CD4-positive, alpha-beta T cell (primary cell): ENCODE measurements around the gene ELAVL1. TPM values are rescaled to one million over a fixed set of nuclear protein-coding genes. Genes with fewer than 3 reads are reported as not detected.

Experiments
- ATAC-seq: fragments of 200-7000 bp; cut with Tn5 transposase; one replicate; pipeline ENCODE4 v1.10.0; 2022; ENCODE audit warnings: mild to moderate bottlenecking; ENCODE audit not compliant: poor library complexity
- CTCF ChIA-PET: fragments of 350-600 bp; sonication (Branson Sonifier 250); formaldehyde crosslinking; loops from one replicate; lab custom pipeline; 2021; ENCODE audit warnings: antibody characterized with exemption, inconsistent platforms; lab: Charles Lee
- POLR2A ChIA-PET: fragments of 350-600 bp; sonication (Branson Sonifier 250); formaldehyde crosslinking; loops from one replicate; lab custom pipeline; 2021; ENCODE audit warnings: antibody characterized with exemption, inconsistent platforms; lab: Charles Lee
- DNase-seq, 14 experiments: peaks; one replicate each; pipeline ENCODE4 v3.0.0-alpha.2; 2013 to 2020; ENCODE audit warnings: mixed read lengths in 2 of 14
- H3K27ac ChIP-seq, 2 donors: one replicate each; pipeline versions ENCODE4 v1.5.1 to v1.7.0; 2013; ENCODE audit warnings: low read length in 2 of 2, low read depth in 1 of 2, mild to moderate bottlenecking in 1 of 2
- H3K27me3 ChIP-seq, 2 experiments: 1 replicate in 1 of 2; 2 replicates in 1 of 2; pipeline versions ENCODE4 v1.6.1 to v1.7.0; 2013; ENCODE audit warnings: low read length in 2 of 2, control low read depth in 1 of 2, mild to moderate bottlenecking in 1 of 2, moderate library complexity in 1 of 2; ENCODE audit not compliant: insufficient read depth in 2 of 2, control insufficient read depth in 1 of 2
- H3K36me3 ChIP-seq: one replicate; pipeline ENCODE4 v1.6.1; 2013; ENCODE audit warnings: low read length, control low read depth; ENCODE audit not compliant: insufficient read depth
- H3K4me1 ChIP-seq: one replicate; pipeline ENCODE4 v1.6.1; 2013; ENCODE audit warnings: low read length, control low read depth; ENCODE audit not compliant: insufficient read depth
- H3K4me3 ChIP-seq: one replicate; pipeline ENCODE4 v1.5.1; 2013; ENCODE audit warnings: mild to moderate bottlenecking, low read length, moderate library complexity
- H3K9me3 ChIP-seq, 2 experiments: 1 replicate in 1 of 2; 2 replicates in 1 of 2; pipeline versions ENCODE4 v1.6.1 to v1.7.0; 2013; ENCODE audit warnings: low read length in 2 of 2, mild to moderate bottlenecking in 2 of 2, control low read depth in 1 of 2, moderate library complexity in 1 of 2; ENCODE audit not compliant: control insufficient read depth in 1 of 2, insufficient read depth in 1 of 2
- H3K27ac Mint-ChIP-seq: one replicate; pipeline ENCODE4 v1.8.0; 2020; ENCODE audit warnings: mixed read lengths
- H3K27me3 Mint-ChIP-seq: one replicate; pipeline ENCODE4 v1.8.0; 2021; ENCODE audit warnings: mixed read lengths
- H3K36me3 Mint-ChIP-seq: one replicate; pipeline ENCODE4 v1.8.0; 2021; ENCODE audit warnings: low read depth, mixed read lengths
- H3K4me1 Mint-ChIP-seq: one replicate; pipeline ENCODE4 v1.8.0; 2021; ENCODE audit warnings: low read depth, mixed read lengths
- H3K4me3 Mint-ChIP-seq: one replicate; pipeline ENCODE4 v1.8.0; 2020; ENCODE audit warnings: mild to moderate bottlenecking, mixed read lengths
- H3K9me3 Mint-ChIP-seq: one replicate; pipeline ENCODE4 v1.8.0; 2020; ENCODE audit warnings: mixed read lengths
- CTCF ChIP-seq: fragments of 200-600 bp; IDR thresholded peaks from one replicate; pipeline ENCODE4 v1.8.0; 2022; ENCODE audit warnings: antibody characterized with exemption, mild to moderate bottlenecking
- intact Hi-C, 2 experiments: fragments of 100-400 bp; cut with DNase I in 1 of 2; cut with micrococcal nuclease in 1 of 2; formaldehyde crosslinking; loops; one replicate each; pipeline versions ENCODE4 v1.15.1 to v1.9.0; 2023 to 2025; cut with DNase I, micrococcal nuclease
- total RNA-seq, 174 experiments: library from RNA in 2 of 174; stranded (reverse) in 2 of 174; gene quantifications; one replicate each; pipeline ENCODE4 v1.2.3 and lab custom pipeline; 2021 to 2026

ELAVL1 gene
- total RNA-seq, 2 experiments from 2014 or later = 17.1 to 20.8 TPM

GRCh38 chr19:7920519-7921301 is 84.7 kb downstream of the ELAVL1 start:
- Histone ChIP-seq H3K36me3 (peaks cover 18% of the 10 kb centered on the region), H3K9me3 (peaks cover 0 to 9% of the 10 kb centered on the region in 2 experiments), H3K4me1 (peaks cover 71% of the 10 kb centered on the region), H3K27ac (peak overlapping the region; percentile 78 to 79), H3K4me3 (peak overlapping the region; percentile 69), H3K27me3 (peaks cover 28% of the 10 kb centered on the region in 2 experiments)
- Mint-ChIP-seq H3K9me3 (no peaks in the 10 kb centered on the region), H3K4me3 (peak overlapping the region; percentile 94), H3K4me1 (peaks cover 37% of the 10 kb centered on the region), H3K36me3 (peaks cover 20% of the 10 kb centered on the region), H3K27ac (peak overlapping the region; percentile 79), H3K27me3 (peaks cover 29% of the 10 kb centered on the region)
- intact Hi-C loops = loop anchor here (1.0 to 10.0 kb wide), 6 partner anchors 16 to 1556 kb away; partner anchors contain the start of genes CLPP (in 1 of the 2), NDUFA7 (in 1 of the 2) and RPS28 (in 1 of the 2)
- ChIA-PET CTCF (interaction anchor here (1.0 to 5.6 kb wide), 8 partner anchors 9 to 240 kb away, joined by 3 to 43 read pairs (median 10); partner anchors contain the start of genes MAP2K7, TIMM44 and TRAPPC5), POLR2A (interaction anchor here (0.8 to 7.7 kb wide), 25 partner anchors 9 to 1548 kb away, joined by 3 to 116 read pairs (median 4); partner anchors contain the start of genes ALKBH7, ARHGEF18, MAP2K7 and PET100)
- ATAC-seq = peak; percentile 73
- TF ChIP-seq CTCF = no peak
- DNase-seq = peak; percentile 98 to 100 (median 100)

DNA sequence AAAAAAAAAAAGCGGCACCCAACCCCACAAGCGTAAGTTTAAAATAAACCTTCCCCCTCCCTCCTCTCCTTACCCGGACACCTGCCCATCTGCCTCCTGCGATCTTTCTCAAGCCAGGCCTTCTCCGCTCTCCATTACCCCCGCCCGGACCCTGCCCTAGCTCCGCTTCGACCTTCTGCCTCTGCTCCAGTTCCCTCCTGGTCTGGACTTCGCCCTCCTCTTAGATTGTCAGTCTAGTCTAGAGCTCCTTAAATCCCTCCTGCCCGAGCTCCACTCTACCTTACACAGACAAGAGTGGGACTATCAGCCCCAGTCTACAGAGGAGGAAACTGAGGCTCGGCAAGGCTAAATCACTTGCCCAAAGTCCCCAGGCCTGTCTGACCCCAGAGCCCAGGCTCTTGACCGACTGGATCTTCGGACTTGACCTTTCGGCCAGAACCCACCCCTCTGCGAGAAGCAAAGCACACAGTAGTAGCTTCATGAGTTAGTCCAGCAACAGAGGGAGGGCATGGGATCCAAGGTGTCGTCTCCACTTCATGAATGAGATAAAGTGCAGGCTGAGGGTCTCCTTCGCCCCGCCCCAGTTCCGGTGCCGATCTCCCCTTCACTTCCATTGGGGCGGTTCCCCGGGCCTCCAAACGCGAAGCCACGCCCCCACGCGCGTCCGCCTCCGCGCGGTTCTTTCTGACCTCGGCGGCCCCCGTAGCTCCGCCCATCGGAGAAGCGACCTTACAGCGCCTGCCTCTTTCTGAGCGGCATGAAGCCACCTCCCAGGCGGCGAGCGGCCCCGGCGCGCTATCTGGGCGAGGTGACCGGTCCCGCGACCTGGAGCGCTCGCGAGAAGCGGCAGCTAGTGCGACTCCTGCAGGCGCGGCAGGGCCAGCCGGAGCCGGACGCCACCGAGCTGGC is 85.6 kb downstream of the ELAVL1 start, which contains the start of gene SNAPC2:
SNAPC2 (plus strand) TSS at position 729 of the 909 bp plus-strand sequence; CDS start at position 758, 29 bp downstream.
- no peak for TF ChIP-seq CTCF
- Histone ChIP-seq H3K9me3 (peaks cover 0 to 9% of the 10 kb centered on the region in 2 experiments), H3K27ac (peak within 1 kb of the TSS; percentile 78 to 79), H3K4me3 (peak within 1 kb of the TSS; percentile 69), H3K36me3 (peaks cover 18% of the 10 kb centered on the region), H3K27me3 (peaks cover 34 to 35% of the 10 kb centered on the region in 2 experiments), H3K4me1 (peaks cover 70% of the 10 kb centered on the region)
- intact Hi-C loops = loop anchor here (1.0 to 10.0 kb wide), 6 partner anchors 16 to 1555 kb away; partner anchors contain the start of genes CLPP (in 1 of the 2), NDUFA7 (in 1 of the 2) and RPS28 (in 1 of the 2)
- Mint-ChIP-seq H3K9me3 (no peaks in the 10 kb centered on the region), H3K36me3 (peaks cover 20% of the 10 kb centered on the region), H3K27ac (peak within 1 kb of the TSS; percentile 79), H3K4me3 (peak within 1 kb of the TSS; percentile 94), H3K27me3 (peaks cover 37% of the 10 kb centered on the region), H3K4me1 (peaks cover 37% of the 10 kb centered on the region)
- POLR2A ChIA-PET = interaction anchor here (0.6 to 7.7 kb wide), 25 partner anchors 9 to 1547 kb away, joined by 3 to 116 read pairs (median 4); partner anchors contain the start of genes ALKBH7, ARHGEF18, MAP2K7 and PET100
- CTCF ChIA-PET = interaction anchor here (0.8 to 5.6 kb wide), 10 partner anchors 9 to 239 kb away, joined by 3 to 43 read pairs (median 6); partner anchors contain the start of genes MAP2K7, TIMM44 and TRAPPC5
- ATAC-seq (peak; percentile 64), DNase-seq (peak; percentile 93 to 98 (median 96))
